HepG2 (cell line): ENCODE results near the gene FHIT.

Experiments
- ATF2 ChIP-seq: sonication (generic); formaldehyde crosslinking; IDR thresholded peaks from 2 replicates; pipeline ENCODE4 v1.4.0; 2020; ENCODE audit warnings: missing genetic modification reagents
- CTCF ChIP-seq: sonication (generic); formaldehyde crosslinking; IDR thresholded peaks from 2 replicates; pipeline ENCODE4 v1.5.0; 2020; ENCODE audit warnings: mild to moderate bottlenecking, missing genetic modification reagents, moderate library complexity
- EZH2 ChIP-seq: conservative IDR thresholded peaks from 2 replicates; pipeline ENCODE4 v1.6.1; 2012; ENCODE audit warnings: mild to moderate bottlenecking, low read depth, low read length, moderate library complexity
- HDAC6 ChIP-seq: fragments of 200-600 bp; sonication (generic); IDR thresholded peaks from 2 replicates; pipeline ENCODE4 v1.7.0; 2017; ENCODE audit warnings: mild to moderate bottlenecking, antibody characterized with exemption, low read length, low read depth
- RAD21 ChIP-seq: fragments of 450-650 bp; formaldehyde crosslinking; IDR thresholded peaks from 2 replicates; pipeline ENCODE4 v1.5.0; 2020; ENCODE audit warnings: mild to moderate bottlenecking
- TARDBP ChIP-seq: sonication (generic); formaldehyde crosslinking; IDR thresholded peaks from 2 replicates; pipeline ENCODE4 v1.8.0; 2022; ENCODE audit warnings: mild to moderate bottlenecking, missing genetic modification reagents
- ZBTB33 ChIP-seq: sonication (generic); formaldehyde crosslinking; IDR thresholded peaks from 2 replicates; pipeline ENCODE4 v1.4.0; 2020; ENCODE audit warnings: missing genetic modification reagents
- ZNF121 ChIP-seq: sonication (generic); formaldehyde crosslinking; IDR thresholded peaks from 2 replicates; pipeline ENCODE4 v1.5.0; 2020; ENCODE audit warnings: mild to moderate bottlenecking, missing genetic modification reagents
- ZNF414 ChIP-seq: sonication (generic); formaldehyde crosslinking; IDR thresholded peaks from 2 replicates; pipeline ENCODE4 v1.5.0; 2020; ENCODE audit warnings: missing genetic modification reagents
- ZNF629 ChIP-seq: sonication (generic); formaldehyde crosslinking; conservative IDR thresholded peaks from 2 replicates; pipeline ENCODE4 v1.5.0; 2020; ENCODE audit warnings: missing genetic modification reagents

GRCh38 chr3:60177726-60178125 lies 1073.5 kb downstream of the FHIT start:
- TF ChIP-seq ATF2 (CRISPR knock-in tag) (no peak), ZNF629 (CRISPR knock-in tag) (no peak), CTCF (CRISPR knock-in tag) (no peak), RAD21 (CRISPR knock-in tag) (no peak), ZNF414 (CRISPR knock-in tag) (no peak), HDAC6 (no peak), ZBTB33 (CRISPR knock-in tag) (no peak), EZH2 (no peak), TARDBP (CRISPR knock-in tag) (no peak), ZNF121 (CRISPR knock-in tag) (no peak)
